Measurements from ENCODE around the gene TFCP2L1.

- TF ChIP-seq POLR2A (IDR thresholded peaks at IDR 0.05; ENCODE audit: low read depth, low read length): no peak
- TF ChIP-seq EZH2 (IDR thresholded peaks at IDR 0.05; ENCODE audit: borderline replicate concordance, low read depth, low read length, severe bottlenecking): no peak
- no peak for TF ChIP-seq CTCF (IDR thresholded peaks at IDR 0.05; ENCODE audit: extremely low read depth in 1 of 2, insufficient read depth in 1 of 2, low read depth in 1 of 2, low read length in 2 of 2)
- TF ChIP-seq MAX (IDR thresholded peaks at IDR 0.05; ENCODE audit: insufficient read depth, insufficient read length): no peak
- TF ChIP-seq MYC (IDR thresholded peaks at IDR 0.05; ENCODE audit: low read depth, low read length): no peak
- no peak for TF ChIP-seq POLR2AphosphoS5 (IDR thresholded peaks at IDR 0.05; ENCODE audit: insufficient read depth, low read depth, low read length)
- no peak for TF ChIP-seq GATA2 (IDR thresholded peaks at IDR 0.05; ENCODE audit: insufficient read depth, insufficient read length, low read depth, low read length)
Measured at GRCh38 chr2:121201796-121202195, 83.2 kb downstream of the TFCP2L1 start.

Measured in endothelial cell of umbilical vein (primary cell).